HepG2 (cell line): Measurements from ENCODE around the gene TSPAN9. TPM values are rescaled to one million over a fixed set of nuclear protein-coding genes. Genes with fewer than 3 reads are reported as not detected.
A peak's percentile ranks its signal among the peaks of the same experiment; 100 is the strongest.

Source experiments
- CENPBD1 ChIP-seq: sonication (generic); formaldehyde crosslinking; IDR thresholded peaks from 2 replicates; pipeline ENCODE4 v1.8.0; 2022; ENCODE audit warnings: missing genetic modification reagents, low read depth, mild to moderate bottlenecking, borderline replicate concordance
- CHD2 ChIP-seq: IDR thresholded peaks from 2 replicates; pipeline ENCODE4 v1.6.1; 2011; ENCODE audit warnings: low read depth, low read length, improper control_type of control experiment
- GMEB1 ChIP-seq: sonication (generic); formaldehyde crosslinking; IDR thresholded peaks from 2 replicates; pipeline ENCODE4 v1.5.1; 2020; ENCODE audit warnings: missing genetic modification reagents, mild to moderate bottlenecking, borderline replicate concordance
- HES4 ChIP-seq: sonication (generic); formaldehyde crosslinking; IDR thresholded peaks from 2 replicates; pipeline ENCODE4 v1.9.0; 2021; ENCODE audit warnings: mild to moderate bottlenecking, missing genetic modification reagents, borderline replicate concordance
- KDM4B ChIP-seq: sonication (generic); formaldehyde crosslinking; IDR thresholded peaks from 2 replicates; pipeline ENCODE4 v1.4.0; 2020; ENCODE audit warnings: missing genetic modification reagents
- KMT2B ChIP-seq: IDR thresholded peaks from 2 replicates; pipeline ENCODE4 v1.6.1; 2016; ENCODE audit warnings: missing genetic modification reagents, missing compliant biosample characterization
- LRRFIP1 ChIP-seq: sonication (generic); formaldehyde crosslinking; conservative IDR thresholded peaks from 2 replicates; pipeline ENCODE4 v1.4.0; 2020; ENCODE audit warnings: missing genetic modification reagents
- NFE2 ChIP-seq: sonication (generic); formaldehyde crosslinking; IDR thresholded peaks from 2 replicates; pipeline ENCODE4 v1.4.0; 2020; ENCODE audit warnings: missing genetic modification reagents
- SOX6 ChIP-seq, 2 experiments: fragments of 450-650 bp in 1 of 2; sonication (generic) in 1 of 2; formaldehyde crosslinking in 1 of 2; IDR thresholded peaks; 2 replicates each; pipeline versions ENCODE4 v1.4.0 to v1.6.1; 2017 to 2020; ENCODE audit warnings: antibody characterized with exemption in 1 of 2, mild to moderate bottlenecking in 1 of 2, missing genetic modification reagents in 1 of 2
- THAP11 ChIP-seq: IDR thresholded peaks from 2 replicates; pipeline ENCODE4 v1.6.1; 2016; ENCODE audit warnings: missing biosample characterization, missing genetic modification reagents
- YEATS2 ChIP-seq: sonication (generic); formaldehyde crosslinking; IDR thresholded peaks from 2 replicates; pipeline ENCODE4 v1.4.0; 2020; ENCODE audit warnings: missing genetic modification reagents, borderline replicate concordance
- YEATS4 ChIP-seq: sonication (generic); formaldehyde crosslinking; IDR thresholded peaks from 2 replicates; pipeline ENCODE4 v1.4.0; 2020; ENCODE audit warnings: missing genetic modification reagents, borderline replicate concordance
- ZKSCAN5 ChIP-seq: sonication (generic); formaldehyde crosslinking; IDR thresholded peaks from 2 replicates; pipeline ENCODE4 v1.5.1; 2020; ENCODE audit warnings: mild to moderate bottlenecking, missing genetic modification reagents
- ZMYM4 ChIP-seq: sonication (generic); formaldehyde crosslinking; IDR thresholded peaks from 2 replicates; pipeline ENCODE4 v1.8.1; 2023; ENCODE audit warnings: mild to moderate bottlenecking, missing genetic modification reagents
- ZNF121 ChIP-seq: sonication (generic); formaldehyde crosslinking; IDR thresholded peaks from 2 replicates; pipeline ENCODE4 v1.5.0; 2020; ENCODE audit warnings: mild to moderate bottlenecking, missing genetic modification reagents
- ZNF280B ChIP-seq: sonication (generic); formaldehyde crosslinking; IDR thresholded peaks from 2 replicates; pipeline ENCODE4 v1.5.0; 2020; ENCODE audit warnings: missing genetic modification reagents, mild to moderate bottlenecking, borderline replicate concordance
- ZNF296 ChIP-seq: sonication (generic); formaldehyde crosslinking; conservative IDR thresholded peaks from 2 replicates; pipeline ENCODE4 v1.5.0; 2020; ENCODE audit warnings: mild to moderate bottlenecking, missing genetic modification reagents
- ZNF619 ChIP-seq: sonication (generic); formaldehyde crosslinking; IDR thresholded peaks from 2 replicates; pipeline ENCODE4 v1.4.0; 2020; ENCODE audit warnings: mild to moderate bottlenecking, missing genetic modification reagents
- ZNF678 ChIP-seq: sonication (generic); formaldehyde crosslinking; IDR thresholded peaks from 2 replicates; pipeline ENCODE4 v1.4.0; 2020; ENCODE audit warnings: mild to moderate bottlenecking, missing genetic modification reagents
- ZNF768 ChIP-seq: sonication (generic); formaldehyde crosslinking; IDR thresholded peaks from 2 replicates; pipeline ENCODE4 v1.4.0; 2020; ENCODE audit warnings: missing genetic modification reagents
- polyA plus RNA-seq, 8 experiments: library from polyadenylated mRNA; depleted of rRNA in 3 of 8; stranded (reverse) in 7 of 8; unstranded in 1 of 8; fragments of >200 nt; fragmentation: Illumina TruSeq in 4 of 8; extraction: Trizol in 4 of 8; gene quantifications; 2 replicates each; pipeline versions ENCODE4 v1.2.1 to v1.2.3, GENCODE V29; 2011 to 2016; ENCODE audit warnings: low read depth in 4 of 8, missing spikeins in 1 of 8, mixed read lengths in 1 of 8; ENCODE audit not compliant: insufficient read depth in 1 of 8
- total RNA-seq, 5 experiments: library from RNA; depleted of rRNA; stranded (reverse); fragments of >200 nt; fragmentation: Illumina TruSeq; extraction: Trizol; gene quantifications; 2 replicates each; pipeline ENCODE4 v1.2.3, GENCODE V29; 2016; ENCODE audit warnings: low read depth in 1 of 5
- TF ChIP-seq, protein P1 (sequence below), 2 experiments: fragments of 450-650 bp in 1 of 2; sonication (generic) in 1 of 2; formaldehyde crosslinking; IDR thresholded peaks; 2 replicates each; pipeline versions ENCODE4 v1.5.0 to v1.8.0; 2020 to 2022; ENCODE audit warnings: mild to moderate bottlenecking in 1 of 2, missing genetic modification reagents in 1 of 2
- TF ChIP-seq, protein P2 (sequence below): sonication (generic); formaldehyde crosslinking; IDR thresholded peaks from 2 replicates; pipeline ENCODE4 v1.9.0; 2021; ENCODE audit warnings: missing genetic modification reagents, mild to moderate bottlenecking, borderline replicate concordance

TSPAN9 gene
- total and polyA plus RNA-seq, 2 of the 13 experiments (the other 11 are each of a cell fraction or from before 2014, with no cell fraction given), result 18.1 to 42.3 TPM

- TF ChIP-seq KMT2B (CRISPR knock-in tag), result no peak
- TF ChIP-seq ZNF121, result no peak
- no peak for TF ChIP-seq ZNF619
- TF ChIP-seq, protein P1, sequence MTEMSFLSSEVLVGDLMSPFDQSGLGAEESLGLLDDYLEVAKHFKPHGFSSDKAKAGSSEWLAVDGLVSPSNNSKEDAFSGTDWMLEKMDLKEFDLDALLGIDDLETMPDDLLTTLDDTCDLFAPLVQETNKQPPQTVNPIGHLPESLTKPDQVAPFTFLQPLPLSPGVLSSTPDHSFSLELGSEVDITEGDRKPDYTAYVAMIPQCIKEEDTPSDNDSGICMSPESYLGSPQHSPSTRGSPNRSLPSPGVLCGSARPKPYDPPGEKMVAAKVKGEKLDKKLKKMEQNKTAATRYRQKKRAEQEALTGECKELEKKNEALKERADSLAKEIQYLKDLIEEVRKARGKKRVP (CRISPR knock-in tag; IDR thresholded peaks at IDR 0.05), result 0 out of 4 replicates have a peak, but pooled peaks of 1 of the 2 experiments have one; percentile 39
- no peak for TF ChIP-seq ZNF678
- TF ChIP-seq HES4 (CRISPR knock-in tag), result no peak
- peak; percentile 96 for TF ChIP-seq ZNF296 (CRISPR knock-in tag)
- peak; percentile 57; the same call in 1 of the 2 replicates for TF ChIP-seq YEATS4 (CRISPR knock-in tag)
- TF ChIP-seq THAP11 (CRISPR knock-in tag), result 0 out of 2 replicates have a peak, but pooled peaks have one; percentile 40
- TF ChIP-seq CENPBD1, result no peak
- TF ChIP-seq SOX6 (IDR thresholded peaks at IDR 0.05), result no peak
- peak; percentile 86 for TF ChIP-seq SOX6 (CRISPR knock-in tag; IDR thresholded peaks at IDR 0.05)
- no peak for TF ChIP-seq LRRFIP1 (CRISPR knock-in tag)
- TF ChIP-seq ZMYM4 (CRISPR knock-in tag), result peak; percentile 94
- no peak for TF ChIP-seq KDM4B (CRISPR knock-in tag)
- TF ChIP-seq CHD2, result no peak
- no peak for TF ChIP-seq NFE2 (CRISPR knock-in tag)
- no peak for TF ChIP-seq ZNF768 (CRISPR knock-in tag)
- peak; percentile 48; the same call in 1 of the 2 replicates for TF ChIP-seq YEATS2 (CRISPR knock-in tag)
- TF ChIP-seq ZNF280B (CRISPR knock-in tag), result no peak
- TF ChIP-seq GMEB1 (CRISPR knock-in tag), result no peak; the same call in 1 of the 2 replicates
- TF ChIP-seq, protein P2, sequence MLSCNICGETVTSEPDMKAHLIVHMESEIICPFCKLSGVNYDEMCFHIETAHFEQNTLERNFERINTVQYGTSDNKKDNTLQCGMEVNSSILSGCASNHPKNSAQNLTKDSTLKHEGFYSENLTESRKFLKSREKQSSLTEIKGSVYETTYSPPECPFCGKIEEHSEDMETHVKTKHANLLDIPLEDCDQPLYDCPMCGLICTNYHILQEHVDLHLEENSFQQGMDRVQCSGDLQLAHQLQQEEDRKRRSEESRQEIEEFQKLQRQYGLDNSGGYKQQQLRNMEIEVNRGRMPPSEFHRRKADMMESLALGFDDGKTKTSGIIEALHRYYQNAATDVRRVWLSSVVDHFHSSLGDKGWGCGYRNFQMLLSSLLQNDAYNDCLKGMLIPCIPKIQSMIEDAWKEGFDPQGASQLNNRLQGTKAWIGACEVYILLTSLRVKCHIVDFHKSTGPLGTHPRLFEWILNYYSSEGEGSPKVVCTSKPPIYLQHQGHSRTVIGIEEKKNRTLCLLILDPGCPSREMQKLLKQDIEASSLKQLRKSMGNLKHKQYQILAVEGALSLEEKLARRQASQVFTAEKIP, result no peak
- peak; percentile 95 for TF ChIP-seq ZKSCAN5 (CRISPR knock-in tag)
These were observed 257.9 kb downstream of the TSPAN9 start (continued) for GRCh38 chr12:3335078-3335487.
